Dedifferentiated amniotic fluid mesenchymal stem cell (primary cell): ENCODE measurements around the gene SCARF2.
"Not testable (repeated sequence)": the region's sequence is repeated elsewhere in the genome, so short reads cannot be mapped to it uniquely, and the experiment has no call there.

Experiments used
- DNase-seq: peaks from one replicate; pipeline ENCODE4 v3.0.0-alpha.2; 2016; ENCODE audit errors: extremely low spot score

Gene SCARF2

GRCh38 chr22:20437613-20438426, at the start of gene SCARF2:
Gene SCARF2, minus strand, starts transcription at chr22:20437825. Its CDS starts 71 bp downstream, at chr22:20437754.
- DNase-seq: peak; percentile 35

DNA sequence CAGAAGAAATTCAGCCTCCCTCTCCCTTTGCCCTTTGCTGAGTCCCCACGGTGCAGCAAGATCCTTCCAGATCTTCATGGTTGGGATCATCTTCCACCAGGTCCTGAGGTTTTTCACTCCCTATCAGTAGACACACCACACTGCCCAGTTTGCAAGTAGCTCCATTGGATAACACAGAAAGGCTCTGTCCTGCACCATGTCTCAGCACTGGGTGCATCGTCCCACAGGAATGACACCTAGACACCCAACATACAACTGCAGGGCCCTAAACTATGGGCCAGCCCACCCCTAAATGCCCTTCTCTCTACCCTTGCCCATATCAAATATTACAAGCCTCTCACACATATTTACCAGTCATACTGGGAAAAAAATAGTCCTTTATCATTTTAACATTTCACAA, 48.6 kb upstream of the SCARF2 start:
- no peak for DNase-seq

DNA sequence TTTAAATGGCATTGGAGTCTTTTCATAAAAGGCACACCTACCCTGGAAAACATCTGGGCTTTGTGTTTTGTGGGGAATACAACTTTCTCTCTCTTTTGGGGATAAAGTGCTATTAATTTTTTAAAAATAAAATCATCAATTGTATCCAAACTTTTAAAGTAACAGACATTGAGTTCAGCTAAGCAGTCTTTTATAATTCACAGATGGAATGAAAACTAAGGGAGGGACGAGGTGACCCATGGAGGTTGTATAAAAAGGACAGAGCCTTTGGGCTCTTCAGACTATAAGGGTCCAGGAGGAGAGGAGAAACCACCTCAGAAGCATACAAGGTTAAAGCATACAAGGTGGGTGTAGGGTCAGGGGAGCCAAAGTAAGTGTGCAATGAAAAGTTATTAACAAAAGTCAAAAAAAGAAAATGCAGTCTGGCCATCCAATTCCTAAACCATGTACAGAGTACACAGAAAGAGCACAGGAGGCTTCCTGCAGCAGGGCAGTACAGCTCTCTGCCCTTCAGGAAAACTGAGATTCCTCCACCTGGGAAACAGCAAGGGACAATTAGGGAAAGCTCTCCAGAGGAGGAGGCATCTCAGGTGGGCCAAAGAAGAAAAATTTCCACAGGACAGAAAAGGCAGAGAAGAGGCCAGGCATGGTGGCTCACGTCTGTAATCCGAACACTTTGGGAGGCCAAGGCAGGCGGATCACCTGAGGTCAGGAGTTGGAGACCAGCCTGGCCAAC, 47.5 kb upstream of the SCARF2 start:
- DNase-seq: no peak

GRCh38 chr22:20483771-20484170, 46.1 kb upstream of the SCARF2 start:
- no peak for DNase-seq

DNA sequence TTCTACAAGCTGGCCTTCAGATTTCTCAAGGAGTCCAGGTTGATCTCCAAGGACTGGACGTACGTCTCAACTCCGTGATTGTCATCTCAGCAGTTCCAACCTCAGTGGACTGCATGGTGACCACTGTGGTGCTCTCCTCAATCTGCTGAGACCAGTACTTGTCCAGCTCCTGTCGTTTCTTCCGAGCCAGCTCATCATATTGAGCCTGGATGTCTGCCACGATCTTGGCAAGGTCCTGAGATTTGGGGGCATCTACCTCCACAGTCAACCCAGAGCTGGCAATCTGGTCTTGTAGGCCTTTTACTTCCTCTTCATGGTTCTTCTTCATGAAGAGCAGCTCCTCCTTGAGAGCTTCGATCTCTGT, 45.5 kb upstream of the SCARF2 start:
- DNase-seq: not testable (repeated sequence)

GRCh38 chr22:20479612-20480196, 42.1 kb upstream of the SCARF2 start:
- no peak for DNase-seq

- DNase-seq: not testable (repeated sequence)
Observed at GRCh38 chr22:20478059-20478458, 40.4 kb upstream of the SCARF2 start.

GRCh38 chr22:20475569-20475968, 37.9 kb upstream of the SCARF2 start:
- not testable (repeated sequence) for DNase-seq

- no peak for DNase-seq
Observed at GRCh38 chr22:20475115-20475436, 37.5 kb upstream of the SCARF2 start.

- DNase-seq: no peak
Observed at GRCh38 chr22:20472629-20473442, 35.2 kb upstream of the SCARF2 start.

- no peak for DNase-seq
Observed at GRCh38 chr22:20471126-20471833, 33.7 kb upstream of the SCARF2 start.

DNA sequence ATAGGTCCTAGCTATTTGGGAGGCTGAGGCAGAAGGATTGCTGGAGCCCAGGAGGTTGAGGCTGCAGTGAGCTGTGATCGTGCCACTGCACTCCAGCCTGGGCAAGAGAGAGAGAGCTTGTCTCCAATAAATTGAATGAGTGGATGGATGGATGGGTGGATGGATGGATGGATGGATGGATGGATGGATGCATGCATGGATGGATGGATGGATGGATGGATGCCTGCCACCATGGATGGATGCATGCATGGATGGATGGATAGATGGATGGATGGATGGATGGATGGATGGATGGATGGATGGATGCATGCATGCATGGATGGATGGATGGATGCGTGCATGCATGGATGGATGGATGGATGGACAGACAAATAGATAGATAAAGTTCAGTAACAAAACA, 32.9 kb upstream of the SCARF2 start:
- not testable (repeated sequence) for DNase-seq

- DNase-seq: no peak
Observed at GRCh38 chr22:20469110-20469868, 31.7 kb upstream of the SCARF2 start.

- DNase-seq: no peak
Observed at GRCh38 chr22:20466659-20467379, 29.2 kb upstream of the SCARF2 start.

GRCh38 chr22:20465759-20466077, 28.1 kb upstream of the SCARF2 start:
- no peak for DNase-seq

DNA sequence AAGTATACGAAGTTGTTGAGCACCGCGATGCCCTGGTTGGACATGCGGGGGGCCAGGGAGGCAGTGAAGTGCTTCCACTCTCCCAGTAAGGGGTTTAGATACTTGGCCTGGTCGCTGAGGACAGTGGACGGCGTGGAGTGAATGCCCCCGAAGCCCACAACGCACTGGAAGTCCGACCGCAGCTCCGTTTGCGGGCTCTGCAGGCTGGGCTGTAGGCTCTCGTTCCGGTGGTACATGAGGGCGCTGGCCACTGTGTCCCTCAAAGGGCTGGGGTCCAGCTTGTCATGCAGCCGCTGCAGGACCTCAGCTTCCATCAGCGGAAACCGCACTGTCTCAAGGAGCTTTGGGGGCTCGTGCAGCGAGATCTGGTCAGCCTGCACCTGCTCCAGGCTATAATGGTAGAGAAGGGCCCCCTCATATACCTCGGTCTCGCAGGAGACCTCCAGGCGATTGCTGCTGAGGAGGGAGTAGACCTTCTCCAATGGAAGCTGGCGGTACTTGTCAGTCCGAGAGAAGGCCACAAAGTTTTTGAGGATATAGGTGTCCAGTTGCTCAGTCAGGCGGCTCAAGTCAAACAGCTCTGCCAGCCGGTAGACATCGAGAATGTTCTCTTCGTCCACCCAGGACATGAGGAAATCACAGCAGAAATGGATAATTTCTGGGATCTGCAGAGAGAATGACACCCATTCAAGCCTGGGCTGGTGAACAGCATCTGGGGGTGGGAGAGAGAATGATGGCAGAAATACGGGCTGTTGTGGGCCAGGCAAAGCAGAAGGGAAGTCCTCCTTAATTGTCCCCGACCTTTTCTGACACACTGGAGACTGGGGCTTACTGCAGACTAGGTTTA, 27.5 kb upstream of the SCARF2 start:
- no peak for DNase-seq

DNA sequence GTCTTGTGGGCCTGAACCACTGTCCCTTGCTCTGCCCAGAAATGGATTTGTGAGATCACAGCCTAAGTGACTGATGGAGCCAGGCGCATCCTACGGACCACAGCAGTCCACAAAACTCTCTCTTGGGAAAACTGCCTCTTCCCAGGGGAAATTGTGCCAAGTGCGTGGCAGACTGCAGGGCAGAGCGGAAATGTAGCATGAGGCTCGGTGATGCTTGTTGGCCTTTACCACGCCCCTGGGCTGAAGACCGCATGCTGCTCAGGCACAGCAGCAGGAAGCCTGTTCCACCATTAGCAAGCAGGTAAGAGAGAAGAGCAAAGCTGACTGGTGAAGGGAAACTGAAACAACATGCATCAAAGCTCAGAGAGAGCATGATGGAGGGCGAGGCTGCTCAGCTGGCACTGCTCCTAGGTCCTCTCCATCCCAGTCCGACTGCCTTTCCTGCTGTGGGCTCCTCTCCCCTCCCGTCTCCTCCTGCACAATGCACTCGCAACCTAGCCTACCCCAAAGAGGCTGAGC, 26.5 kb upstream of the SCARF2 start:
- no peak for DNase-seq

- DNase-seq: no peak
Observed at GRCh38 chr22:20463324-20464095, 25.9 kb upstream of the SCARF2 start.
